ENCODE results near the gene GCN1. TPM values are rescaled to one million over a fixed set of nuclear protein-coding genes. Genes with fewer than 3 reads are reported as not detected.

Gene GCN1
- total and polyA plus RNA-seq, 10 of the 15 experiments (the other 5 are each of a cell fraction or from before 2014, with no cell fraction given), result 10.8 to 150 (median 58.3) TPM

DNA sequence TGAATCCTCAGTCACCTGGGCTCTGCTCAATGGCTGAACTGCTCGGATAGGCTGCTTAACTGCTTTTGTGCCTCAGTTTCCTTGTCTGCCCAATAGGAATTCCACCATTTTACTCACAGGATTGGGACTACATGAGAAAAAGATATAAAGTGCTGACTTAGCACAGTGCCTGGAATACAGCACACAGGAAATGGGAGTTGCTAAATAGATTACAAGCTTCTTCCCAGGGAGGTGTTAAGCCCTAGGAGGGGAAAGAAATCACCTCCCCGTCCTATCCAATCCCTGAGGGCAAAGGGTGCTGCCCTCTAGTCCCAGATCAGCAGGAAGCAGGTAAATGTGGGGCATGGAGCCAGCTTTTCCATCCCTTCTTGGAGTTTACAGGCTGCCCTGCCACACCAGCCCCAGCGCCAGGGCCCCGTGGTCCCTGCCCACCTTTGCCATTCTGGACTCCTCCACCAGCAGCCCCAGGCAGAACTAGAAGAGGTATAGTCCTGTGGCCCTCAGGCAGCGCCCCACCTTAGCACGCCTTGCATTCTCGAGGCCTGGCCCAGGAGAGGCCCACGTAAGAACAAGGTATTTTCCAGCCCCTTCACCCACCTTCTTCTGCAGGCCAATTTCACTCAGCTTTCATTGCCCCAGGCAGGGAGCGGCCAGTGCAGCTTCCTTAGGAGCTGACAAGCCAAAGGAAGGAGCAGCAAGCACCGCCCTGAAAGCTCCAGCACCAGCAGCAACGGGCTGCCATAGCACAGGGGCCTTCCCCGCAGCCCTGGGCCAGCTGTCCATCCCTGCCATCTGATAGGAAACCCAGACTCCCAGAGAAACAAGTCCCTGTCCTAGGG lies 35.2 kb upstream of the GCN1 start:
- intact Hi-C loops (cut with micrococcal nuclease; ENCODE audit: unreplicated experiment), result no loop called here
- ChIA-PET POLR2A (interaction anchor here (0.6 to 2.6 kb wide), 4 partner anchors 9 to 62 kb away, joined by 3 to 13 read pairs (median 4); partner anchors contain the start of gene RNU4-2), CTCF (interaction anchor here (1.2 to 9.3 kb wide), 10 partner anchors 9 to 73 kb away, joined by 3 to 287 read pairs (median 20); partner anchors contain the start of genes PXN, RPLP0 and SIRT4), SMC1A (ENCODE audit: uncharacterized antibody, unreplicated experiment) (interaction anchor here (1.6 to 8.5 kb wide), 4 partner anchors 9 to 61 kb away, joined by 3 to 152 read pairs (median 29); partner anchors contain the start of genes PXN and RNU4-2), RAD21 (ENCODE audit: unreplicated experiment) (interaction anchor here (1.2 to 7.5 kb wide), 4 partner anchors 33 to 62 kb away, joined by 3 to 170 read pairs (median 7); partner anchors contain the start of genes PXN, RNU4-1 and RNU4-2)
- no peak overlapping the region for H3K9ac ChIP-seq (ENCODE audit: control insufficient read depth, insufficient read depth, low read length)
- ATAC-seq, result no peak
- H3K27ac ChIP-seq (ENCODE audit: control insufficient read depth, insufficient read depth), result no peak overlapping the region
- H3K9me3 ChIP-seq (replicated peaks; ENCODE audit: control insufficient read depth, insufficient read depth, low read length), result no peaks in the 10 kb centered on the region
- H3K79me2 ChIP-seq (ENCODE audit: control insufficient read depth, insufficient read depth, low read length), result no peaks in the 10 kb centered on the region
- in situ Hi-C loops (cut with MboI), result loop anchor here (10.0 kb wide), 1 partner anchor 45 kb away; no protein-coding TSS in a partner anchor
- WGBS (ENCODE audit: insufficient coverage, insufficient replicate concordance, low lambda C conversion rate, missing lambda C conversion rate), result 61% methylated on average over 12 of the region's 12 CpGs
- no peaks in the 10 kb centered on the region for H4K20me1 ChIP-seq (ENCODE audit: control insufficient read depth, insufficient read depth)
- no peaks in the 10 kb centered on the region for H3K27me3 ChIP-seq (replicated peaks in 1 of 2; ENCODE audit: control insufficient read depth in 2 of 2, insufficient read depth in 2 of 2, low read length in 1 of 2)
- BruUV-seq (replicated peaks), result no TSS peak
- H3K4me2 ChIP-seq (ENCODE audit: control insufficient read depth, insufficient read depth), result no peak overlapping the region
- H3K4me3 ChIP-seq, result no peak overlapping the region
- H3K36me3 ChIP-seq (ENCODE audit: control insufficient read depth in 2 of 2, insufficient read depth in 2 of 2, low read length in 1 of 2), result no peaks in the 10 kb centered on the region
- FAIRE-seq, result no peak
- H2AFZ ChIP-seq (ENCODE audit: control insufficient read depth, low read depth, low read length), result no peak overlapping the region
- no peak for DNase-seq (ENCODE audit: low read depth, low spot score)
- H3K4me1 ChIP-seq (ENCODE audit: control insufficient read depth, insufficient read depth, low read length), result peaks cover 27% of the 10 kb centered on the region
- TF ChIP-seq NFYB (IDR thresholded peaks at IDR 0.05; ENCODE audit: insufficient read depth, low read depth, low read length) (no peak), ESRRA (IDR thresholded peaks at IDR 0.05; ENCODE audit: low read length) (no peak), HDAC2 (IDR thresholded peaks at IDR 0.05) (no peak), SMAD5 (IDR thresholded peaks at IDR 0.05; ENCODE audit: low read depth) (no peak), POLR2A (IDR thresholded peaks at IDR 0.05; ENCODE audit: low read depth, low read length) (no peak), MXI1 (IDR thresholded peaks at IDR 0.05; ENCODE audit: low read depth, low read length) (no peak), BMI1 (IDR thresholded peaks at IDR 0.05; ENCODE audit: borderline replicate concordance) (no peak), ZNF274 (IDR thresholded peaks at IDR 0.05; ENCODE audit: insufficient read depth, insufficient read length) (no peak), PML (IDR thresholded peaks at IDR 0.05; ENCODE audit: low read length) (no peak), BACH1 (IDR thresholded peaks at IDR 0.05; ENCODE audit: borderline replicate concordance) (no peak), ZNF622 (IDR thresholded peaks at IDR 0.05) (no peak)
- TF ChIP-seq, protein P1, sequence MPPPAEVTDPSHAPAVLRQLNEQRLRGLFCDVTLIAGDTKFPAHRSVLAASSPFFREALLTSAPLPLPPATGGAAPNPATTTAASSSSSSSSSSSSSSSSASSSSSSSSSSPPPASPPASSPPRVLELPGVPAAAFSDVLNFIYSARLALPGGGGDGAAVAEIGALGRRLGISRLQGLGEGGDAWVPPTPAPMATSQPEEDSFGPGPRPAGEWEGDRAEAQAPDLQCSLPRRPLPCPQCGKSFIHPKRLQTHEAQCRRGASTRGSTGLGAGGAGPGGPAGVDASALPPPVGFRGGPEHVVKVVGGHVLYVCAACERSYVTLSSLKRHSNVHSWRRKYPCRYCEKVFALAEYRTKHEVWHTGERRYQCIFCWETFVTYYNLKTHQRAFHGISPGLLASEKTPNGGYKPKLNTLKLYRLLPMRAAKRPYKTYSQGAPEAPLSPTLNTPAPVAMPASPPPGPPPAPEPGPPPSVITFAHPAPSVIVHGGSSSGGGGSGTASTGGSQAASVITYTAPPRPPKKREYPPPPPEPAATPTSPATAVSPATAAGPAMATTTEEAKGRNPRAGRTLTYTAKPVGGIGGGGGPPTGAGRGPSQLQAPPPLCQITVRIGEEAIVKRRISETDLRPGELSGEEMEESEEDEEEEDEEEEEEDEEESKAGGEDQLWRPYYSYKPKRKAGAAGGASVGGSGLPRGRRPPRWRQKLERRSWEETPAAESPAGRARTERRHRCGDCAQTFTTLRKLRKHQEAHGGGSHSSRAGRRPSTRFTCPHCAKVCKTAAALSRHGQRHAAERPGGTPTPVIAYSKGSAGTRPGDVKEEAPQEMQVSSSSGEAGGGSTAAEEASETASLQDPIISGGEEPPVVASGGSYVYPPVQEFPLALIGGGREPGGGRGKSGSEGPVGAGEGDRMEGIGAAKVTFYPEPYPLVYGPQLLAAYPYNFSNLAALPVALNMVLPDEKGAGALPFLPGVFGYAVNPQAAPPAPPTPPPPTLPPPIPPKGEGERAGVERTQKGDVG (CRISPR knock-in tag; IDR thresholded peaks at IDR 0.05), result no peak
- TF ChIP-seq, protein P2, sequence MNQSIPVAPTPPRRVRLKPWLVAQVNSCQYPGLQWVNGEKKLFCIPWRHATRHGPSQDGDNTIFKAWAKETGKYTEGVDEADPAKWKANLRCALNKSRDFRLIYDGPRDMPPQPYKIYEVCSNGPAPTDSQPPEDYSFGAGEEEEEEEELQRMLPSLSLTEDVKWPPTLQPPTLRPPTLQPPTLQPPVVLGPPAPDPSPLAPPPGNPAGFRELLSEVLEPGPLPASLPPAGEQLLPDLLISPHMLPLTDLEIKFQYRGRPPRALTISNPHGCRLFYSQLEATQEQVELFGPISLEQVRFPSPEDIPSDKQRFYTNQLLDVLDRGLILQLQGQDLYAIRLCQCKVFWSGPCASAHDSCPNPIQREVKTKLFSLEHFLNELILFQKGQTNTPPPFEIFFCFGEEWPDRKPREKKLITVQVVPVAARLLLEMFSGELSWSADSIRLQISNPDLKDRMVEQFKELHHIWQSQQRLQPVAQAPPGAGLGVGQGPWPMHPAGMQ (IDR thresholded peaks at IDR 0.05; ENCODE audit: borderline replicate concordance), result no peak
- TF ChIP-seq, protein P3, sequence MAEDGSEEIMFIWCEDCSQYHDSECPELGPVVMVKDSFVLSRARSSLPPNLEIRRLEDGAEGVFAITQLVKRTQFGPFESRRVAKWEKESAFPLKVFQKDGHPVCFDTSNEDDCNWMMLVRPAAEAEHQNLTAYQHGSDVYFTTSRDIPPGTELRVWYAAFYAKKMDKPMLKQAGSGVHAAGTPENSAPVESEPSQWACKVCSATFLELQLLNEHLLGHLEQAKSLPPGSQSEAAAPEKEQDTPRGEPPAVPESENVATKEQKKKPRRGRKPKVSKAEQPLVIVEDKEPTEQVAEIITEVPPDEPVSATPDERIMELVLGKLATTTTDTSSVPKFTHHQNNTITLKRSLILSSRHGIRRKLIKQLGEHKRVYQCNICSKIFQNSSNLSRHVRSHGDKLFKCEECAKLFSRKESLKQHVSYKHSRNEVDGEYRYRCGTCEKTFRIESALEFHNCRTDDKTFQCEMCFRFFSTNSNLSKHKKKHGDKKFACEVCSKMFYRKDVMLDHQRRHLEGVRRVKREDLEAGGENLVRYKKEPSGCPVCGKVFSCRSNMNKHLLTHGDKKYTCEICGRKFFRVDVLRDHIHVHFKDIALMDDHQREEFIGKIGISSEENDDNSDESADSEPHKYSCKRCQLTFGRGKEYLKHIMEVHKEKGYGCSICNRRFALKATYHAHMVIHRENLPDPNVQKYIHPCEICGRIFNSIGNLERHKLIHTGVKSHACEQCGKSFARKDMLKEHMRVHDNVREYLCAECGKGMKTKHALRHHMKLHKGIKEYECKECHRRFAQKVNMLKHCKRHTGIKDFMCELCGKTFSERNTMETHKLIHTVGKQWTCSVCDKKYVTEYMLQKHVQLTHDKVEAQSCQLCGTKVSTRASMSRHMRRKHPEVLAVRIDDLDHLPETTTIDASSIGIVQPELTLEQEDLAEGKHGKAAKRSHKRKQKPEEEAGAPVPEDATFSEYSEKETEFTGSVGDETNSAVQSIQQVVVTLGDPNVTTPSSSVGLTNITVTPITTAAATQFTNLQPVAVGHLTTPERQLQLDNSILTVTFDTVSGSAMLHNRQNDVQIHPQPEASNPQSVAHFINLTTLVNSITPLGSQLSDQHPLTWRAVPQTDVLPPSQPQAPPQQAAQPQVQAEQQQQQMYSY (CRISPR knock-in tag; IDR thresholded peaks at IDR 0.05), result no peak
- TF ChIP-seq, protein P4, sequence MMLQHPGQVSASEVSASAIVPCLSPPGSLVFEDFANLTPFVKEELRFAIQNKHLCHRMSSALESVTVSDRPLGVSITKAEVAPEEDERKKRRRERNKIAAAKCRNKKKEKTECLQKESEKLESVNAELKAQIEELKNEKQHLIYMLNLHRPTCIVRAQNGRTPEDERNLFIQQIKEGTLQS (IDR thresholded peaks at IDR 0.05; ENCODE audit: borderline replicate concordance, extremely low read depth, low read depth, low read length), result no peak
